Endothelial cell of umbilical vein (primary cell): ENCODE measurements around the gene CRYGS.

Experiments
- CTCF ChIP-seq, 2 donors: IDR thresholded peaks; 1 replicate in 1 of 2; 2 replicates in 1 of 2; pipeline ENCODE4 v1.5.1; 2011; ENCODE audit warnings: low read length in 2 of 2, mild to moderate bottlenecking in 2 of 2, moderate library complexity in 2 of 2, control low read depth in 1 of 2, inconsistent platforms in 1 of 2, low read depth in 1 of 2; ENCODE audit not compliant: insufficient read depth in 1 of 2; ENCODE audit errors: extremely low read depth in 1 of 2
- EZH2 ChIP-seq: IDR thresholded peaks from 2 replicates; pipeline ENCODE4 v1.6.1; 2012; ENCODE audit warnings: borderline replicate concordance, low read depth, mild to moderate bottlenecking, moderate library complexity, low read length, inconsistent platforms; ENCODE audit not compliant: severe bottlenecking
- FOS ChIP-seq: IDR thresholded peaks from 2 replicates; pipeline ENCODE4 v1.6.1; 2011; ENCODE audit warnings: mild to moderate bottlenecking, low read length, moderate library complexity, borderline replicate concordance; ENCODE audit not compliant: insufficient read depth
- JUN ChIP-seq: IDR thresholded peaks from 2 replicates; pipeline ENCODE4 v1.6.1; 2011; ENCODE audit warnings: borderline replicate concordance, low read depth; ENCODE audit not compliant: insufficient read length, insufficient read depth
- MAX ChIP-seq: IDR thresholded peaks from 2 replicates; pipeline ENCODE4 v1.6.1; 2011; ENCODE audit not compliant: insufficient read depth, insufficient read length
- MYC ChIP-seq: IDR thresholded peaks from one replicate; pipeline ENCODE4 v1.6.1; 2011; ENCODE audit warnings: mild to moderate bottlenecking, low read depth, low read length
- POLR2A ChIP-seq: IDR thresholded peaks from 2 replicates; pipeline ENCODE4 v1.6.1; 2012; ENCODE audit warnings: low read depth, mild to moderate bottlenecking, control low read depth, low read length
- POLR2AphosphoS5 ChIP-seq: IDR thresholded peaks from 2 replicates; pipeline ENCODE4 v1.6.1; 2012; ENCODE audit warnings: low read depth, mild to moderate bottlenecking, control low read depth, low read length, moderate library complexity; ENCODE audit not compliant: insufficient read depth

GRCh38 chr3:186515125-186515524 is 29.1 kb downstream of the CRYGS start:
- no peak for TF ChIP-seq EZH2
- TF ChIP-seq CTCF (IDR thresholded peaks at IDR 0.05; ENCODE audit: extremely low read depth in 1 of 2, insufficient read depth in 1 of 2, low read depth in 1 of 2, low read length in 2 of 2), result no peak
- no peak for TF ChIP-seq POLR2AphosphoS5
- TF ChIP-seq POLR2A, result no peak
- no peak for TF ChIP-seq MYC
- no peak for TF ChIP-seq JUN
- TF ChIP-seq FOS, result no peak
- no peak for TF ChIP-seq MAX
